Measurements from ENCODE around the gene LRRC8C.

The LRRC8C gene

DNA sequence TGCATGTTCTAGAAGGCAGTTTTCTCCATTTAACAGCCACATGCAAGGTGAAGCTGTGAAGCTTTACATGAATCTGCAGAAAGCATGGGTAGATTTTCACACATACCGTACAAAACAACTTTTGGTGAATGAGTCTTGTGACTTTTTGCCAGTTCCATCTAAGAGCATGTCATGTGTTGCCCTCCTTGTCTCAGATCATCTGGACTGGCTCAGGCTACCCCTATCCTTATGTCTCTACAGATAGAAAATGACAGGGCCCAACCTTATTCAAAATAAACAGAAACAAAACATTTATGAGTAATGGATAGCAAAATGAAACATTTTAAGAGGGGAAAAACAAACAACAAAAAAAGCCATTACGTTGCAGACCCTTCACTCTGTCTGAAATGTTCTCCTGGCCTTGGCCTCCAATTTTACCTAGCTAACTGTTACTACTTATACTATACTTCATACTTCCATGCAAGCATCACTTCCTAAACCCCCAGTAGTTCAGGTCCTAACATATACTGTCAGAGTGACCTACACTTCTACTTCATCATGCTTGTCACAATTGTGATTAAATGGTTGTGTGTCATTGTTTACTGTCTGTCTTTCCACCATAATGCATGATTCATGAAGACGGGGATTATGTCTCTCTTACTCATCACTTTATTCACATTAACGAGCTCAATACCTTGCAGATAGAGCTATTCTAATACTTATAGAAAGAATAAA is 39.0 kb downstream of the LRRC8C start:
- TF ChIP-seq, protein P1, sequence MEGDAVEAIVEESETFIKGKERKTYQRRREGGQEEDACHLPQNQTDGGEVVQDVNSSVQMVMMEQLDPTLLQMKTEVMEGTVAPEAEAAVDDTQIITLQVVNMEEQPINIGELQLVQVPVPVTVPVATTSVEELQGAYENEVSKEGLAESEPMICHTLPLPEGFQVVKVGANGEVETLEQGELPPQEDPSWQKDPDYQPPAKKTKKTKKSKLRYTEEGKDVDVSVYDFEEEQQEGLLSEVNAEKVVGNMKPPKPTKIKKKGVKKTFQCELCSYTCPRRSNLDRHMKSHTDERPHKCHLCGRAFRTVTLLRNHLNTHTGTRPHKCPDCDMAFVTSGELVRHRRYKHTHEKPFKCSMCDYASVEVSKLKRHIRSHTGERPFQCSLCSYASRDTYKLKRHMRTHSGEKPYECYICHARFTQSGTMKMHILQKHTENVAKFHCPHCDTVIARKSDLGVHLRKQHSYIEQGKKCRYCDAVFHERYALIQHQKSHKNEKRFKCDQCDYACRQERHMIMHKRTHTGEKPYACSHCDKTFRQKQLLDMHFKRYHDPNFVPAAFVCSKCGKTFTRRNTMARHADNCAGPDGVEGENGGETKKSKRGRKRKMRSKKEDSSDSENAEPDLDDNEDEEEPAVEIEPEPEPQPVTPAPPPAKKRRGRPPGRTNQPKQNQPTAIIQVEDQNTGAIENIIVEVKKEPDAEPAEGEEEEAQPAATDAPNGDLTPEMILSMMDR (conservative IDR thresholded peaks at IDR 0.05; ENCODE audit: low read length): no peak
- TF ChIP-seq EZH2phosphoT487 (IDR thresholded peaks at IDR 0.05; ENCODE audit: borderline replicate concordance): no peak
- Histone ChIP-seq H3K9ac (ENCODE audit: low read depth, low read length, poor library complexity, severe bottlenecking) (no peak overlapping the region), H2AFZ (ENCODE audit: low read length) (no peak overlapping the region), H3K36me3 (ENCODE audit: insufficient read depth, low read length) (no peaks in the 10 kb centered on the region), H3K9me2 (replicated peaks; ENCODE audit: low read depth, low read length) (no peaks in the 10 kb centered on the region), H3K4me3 (ENCODE audit: low read length, poor library complexity, severe bottlenecking) (no peak overlapping the region), H4K20me1 (ENCODE audit: insufficient read depth, low read length, poor library complexity, severe bottlenecking) (peaks cover 10% of the 10 kb centered on the region), H3K79me2 (ENCODE audit: insufficient read depth, low read length) (peaks cover 63% of the 10 kb centered on the region), H3K9me3 (ENCODE audit: insufficient read depth, low read depth, low read length) (no peaks in the 10 kb centered on the region), H3K4me1 (ENCODE audit: insufficient read depth, low read length, poor library complexity, severe bottlenecking) (peaks cover 30% of the 10 kb centered on the region), H3F3A (ENCODE audit: low read depth) (no peaks in the 10 kb centered on the region), H3K4me2 (ENCODE audit: low read depth, low read length, poor library complexity, severe bottlenecking) (no peak overlapping the region), H3K27me3 (ENCODE audit: insufficient read depth, low read length, poor library complexity, severe bottlenecking) (no peaks in the 10 kb centered on the region)

DNA sequence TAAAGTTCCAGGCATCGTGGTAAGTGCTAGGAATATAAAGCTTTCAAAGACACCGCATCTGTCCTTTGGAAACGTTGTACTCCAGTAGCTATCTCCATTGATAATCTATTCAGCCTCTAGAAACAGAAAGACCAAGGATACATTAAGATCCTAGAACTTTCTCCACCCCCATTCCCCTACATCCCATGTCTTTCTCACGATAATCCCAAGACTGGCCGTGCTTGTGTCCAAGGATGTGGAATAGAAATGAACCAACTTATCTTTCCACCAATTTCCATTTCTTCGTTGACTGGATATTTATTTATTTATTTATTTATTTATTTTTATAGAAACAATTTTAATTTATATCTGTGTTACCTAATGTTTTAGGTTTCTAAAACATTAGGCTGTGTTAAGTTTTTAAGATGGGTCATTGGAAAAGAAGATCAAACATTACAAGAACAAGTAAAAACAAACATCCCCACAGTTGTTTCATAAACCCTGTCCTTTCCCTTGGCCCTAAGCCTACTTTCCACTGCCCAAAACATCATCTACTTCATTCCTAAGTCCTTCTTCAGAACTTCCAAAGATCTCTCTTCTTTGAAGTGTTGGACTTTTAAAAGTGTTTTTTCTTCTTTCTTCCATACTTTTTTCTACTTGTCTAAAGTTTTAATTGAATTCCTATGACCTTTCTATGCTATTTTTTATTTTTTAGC is 39.7 kb downstream of the LRRC8C start:
- H3K4me1 ChIP-seq (ENCODE audit: insufficient read depth, low read length, poor library complexity, severe bottlenecking): peaks cover 25% of the 10 kb centered on the region
- no peaks in the 10 kb centered on the region for H3K9me3 ChIP-seq (ENCODE audit: insufficient read depth, low read depth, low read length)
- TF ChIP-seq, protein P1 (conservative IDR thresholded peaks at IDR 0.05; ENCODE audit: low read length): no peak
- TF ChIP-seq EZH2phosphoT487 (IDR thresholded peaks at IDR 0.05; ENCODE audit: borderline replicate concordance): no peak
- H3K9me2 ChIP-seq (replicated peaks; ENCODE audit: low read depth, low read length): no peaks in the 10 kb centered on the region
- peaks cover 61% of the 10 kb centered on the region for H3K79me2 ChIP-seq (ENCODE audit: insufficient read depth, low read length)
- H3K36me3 ChIP-seq (ENCODE audit: insufficient read depth, low read length): no peaks in the 10 kb centered on the region
- H4K20me1 ChIP-seq (ENCODE audit: insufficient read depth, low read length, poor library complexity, severe bottlenecking): peaks cover 10% of the 10 kb centered on the region
- no peak overlapping the region for H2AFZ ChIP-seq (ENCODE audit: low read length)
- no peaks in the 10 kb centered on the region for H3K27me3 ChIP-seq (ENCODE audit: insufficient read depth, low read length, poor library complexity, severe bottlenecking)
- no peak overlapping the region for H3K4me3 ChIP-seq (ENCODE audit: low read length, poor library complexity, severe bottlenecking)
- H3K9ac ChIP-seq (ENCODE audit: low read depth, low read length, poor library complexity, severe bottlenecking): no peak overlapping the region
- no peaks in the 10 kb centered on the region for H3F3A ChIP-seq (ENCODE audit: low read depth)
- no peak overlapping the region for H3K4me2 ChIP-seq (ENCODE audit: low read depth, low read length, poor library complexity, severe bottlenecking)

DNA sequence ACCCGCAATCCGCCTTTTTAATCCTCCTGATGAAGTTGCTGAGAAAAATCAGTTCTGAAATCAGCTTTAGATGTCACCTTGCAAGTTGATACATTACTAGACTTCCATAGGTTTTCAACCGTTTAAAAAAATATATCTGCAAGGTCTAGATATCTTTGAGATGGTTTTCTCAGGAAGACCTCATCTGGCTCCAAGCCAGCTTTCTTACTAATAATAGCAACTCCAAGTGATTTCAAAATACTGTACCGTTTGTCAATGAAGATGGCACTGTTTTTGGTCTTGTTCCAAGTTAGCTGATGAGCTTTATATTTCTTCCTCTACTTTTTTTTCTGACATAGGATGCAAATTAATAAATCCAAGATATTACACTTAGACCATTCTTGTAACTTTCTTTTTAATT is 40.3 kb downstream of the LRRC8C start:
- Histone ChIP-seq H2AFZ (ENCODE audit: low read length) (no peak overlapping the region), H3K36me3 (ENCODE audit: insufficient read depth, low read length) (no peaks in the 10 kb centered on the region), H3K79me2 (ENCODE audit: insufficient read depth, low read length) (peaks cover 63% of the 10 kb centered on the region), H3K4me2 (ENCODE audit: low read depth, low read length, poor library complexity, severe bottlenecking) (no peak overlapping the region), H3K4me1 (ENCODE audit: insufficient read depth, low read length, poor library complexity, severe bottlenecking) (peaks cover 20% of the 10 kb centered on the region), H4K20me1 (ENCODE audit: insufficient read depth, low read length, poor library complexity, severe bottlenecking) (peaks cover 6% of the 10 kb centered on the region), H3K9ac (ENCODE audit: low read depth, low read length, poor library complexity, severe bottlenecking) (no peak overlapping the region), H3K9me2 (replicated peaks; ENCODE audit: low read depth, low read length) (no peaks in the 10 kb centered on the region), H3F3A (ENCODE audit: low read depth) (no peaks in the 10 kb centered on the region), H3K9me3 (ENCODE audit: insufficient read depth, low read depth, low read length) (no peaks in the 10 kb centered on the region), H3K27me3 (ENCODE audit: insufficient read depth, low read length, poor library complexity, severe bottlenecking) (no peaks in the 10 kb centered on the region), H3K4me3 (ENCODE audit: low read length, poor library complexity, severe bottlenecking) (no peak overlapping the region)
- TF ChIP-seq EZH2phosphoT487 (IDR thresholded peaks at IDR 0.05; ENCODE audit: borderline replicate concordance): no peak
- TF ChIP-seq, protein P1 (conservative IDR thresholded peaks at IDR 0.05; ENCODE audit: low read length): no peak
